Left lobe of liver (tissue), 2 donors: ENCODE data around the gene ARID4B. TPM values are rescaled to one million over a fixed set of nuclear protein-coding genes. Genes with fewer than 3 reads are reported as not detected.
"Not testable (repeated sequence)": the region's sequence is repeated elsewhere in the genome, so short reads cannot be mapped to it uniquely, and the experiment has no call there.

Source experiments
- ATAC-seq: fragments of 200-7000 bp; cut with Tn5 transposase; one replicate; pipeline ENCODE4 v1.9.1; 2020; ENCODE audit warnings: mild to moderate bottlenecking, moderate library complexity
- DNase-seq: peaks from one replicate; pipeline ENCODE4 v3.0.0-alpha.2; 2020; ENCODE audit warnings: low spot score
- total RNA-seq: library from RNA; stranded (reverse); gene quantifications from one replicate; pipeline ENCODE4 v1.2.1, GENCODE V29; 2021
- donor health status: DM: no; HTN: no; CAD: no; lungs with moderate emphysema.
- donor health status: DM: no; HTN: yes; CAD: no.

The ARID4B gene
- total RNA-seq, 1 donor from 2014 or later = 10.9 TPM

- DNase-seq (no peak), ATAC-seq (no peak)
Measured at GRCh38 chr1:235176486-235176885, 151.5 kb downstream of the ARID4B start.

GRCh38 chr1:235169986-235170385 is 158.0 kb downstream of the ARID4B start:
- ATAC-seq = no peak
- DNase-seq = no peak

GRCh38 chr1:235168375-235168774 is 159.6 kb downstream of the ARID4B start:
- no peak for DNase-seq
- ATAC-seq = no peak

- peak; percentile 8 for ATAC-seq
- no peak for DNase-seq
Measured at GRCh38 chr1:235161685-235162327, 166.2 kb downstream of the ARID4B start.

GRCh38 chr1:235160957-235161684 is 166.9 kb downstream of the ARID4B start, which contains the start of gene RBM34:
Gene RBM34, minus strand, starts transcription at chr1:235161250. Its CDS starts 24 bp downstream, at chr1:235161226.
- ATAC-seq = peak; percentile 99
- DNase-seq = peak; percentile 93

GRCh38 chr1:235160383-235160956 is 167.5 kb downstream of the ARID4B start:
- DNase-seq (no peak), ATAC-seq (no peak)

- not testable (repeated sequence) for DNase-seq, ATAC-seq
Measured at GRCh38 chr1:235159930-235160329, 168.0 kb downstream of the ARID4B start.

GRCh38 chr1:235159284-235159683 is 168.7 kb downstream of the ARID4B start:
- ATAC-seq = not testable (repeated sequence)

GRCh38 chr1:235158680-235159079 is 169.3 kb downstream of the ARID4B start:
- no peak for ATAC-seq
- DNase-seq = no peak

More at GRCh38 chr1:235159284-235159683, 168.7 kb downstream of the ARID4B start:
- not testable (repeated sequence) for DNase-seq

- ATAC-seq = no peak
- DNase-seq = no peak
Measured at GRCh38 chr1:235157150-235157549, 170.8 kb downstream of the ARID4B start.

GRCh38 chr1:235156740-235157139 is 171.2 kb downstream of the ARID4B start:
- DNase-seq = no peak

GRCh38 chr1:235156265-235156664 is 171.7 kb downstream of the ARID4B start:
- DNase-seq (no peak), ATAC-seq (no peak)

More at GRCh38 chr1:235156740-235157139, 171.2 kb downstream of the ARID4B start:
- ATAC-seq = no peak

- ATAC-seq = no peak
- DNase-seq = no peak
Measured at GRCh38 chr1:235152235-235152634, 175.7 kb downstream of the ARID4B start.

GRCh38 chr1:235151033-235151432 is 176.9 kb downstream of the ARID4B start:
- ATAC-seq (no peak), DNase-seq (no peak)

- DNase-seq = no peak
- no peak for ATAC-seq
Measured at GRCh38 chr1:235149824-235150223, 178.2 kb downstream of the ARID4B start.

GRCh38 chr1:235147269-235147668 is 180.7 kb downstream of the ARID4B start:
- no peak for ATAC-seq

GRCh38 chr1:235145639-235146038 is 182.3 kb downstream of the ARID4B start:
- no peak for DNase-seq
- no peak for ATAC-seq

More at GRCh38 chr1:235147269-235147668, 180.7 kb downstream of the ARID4B start:
- DNase-seq = no peak

GRCh38 chr1:235142991-235143390 is 185.0 kb downstream of the ARID4B start:
- ATAC-seq = no peak
- DNase-seq = no peak

GRCh38 chr1:235139315-235139714 is 188.7 kb downstream of the ARID4B start:
- DNase-seq = no peak
- no peak for ATAC-seq

GRCh38 chr1:235138821-235139220 is 189.2 kb downstream of the ARID4B start:
- ATAC-seq = no peak
- no peak for DNase-seq

- ATAC-seq = peak; percentile 66
Measured at GRCh38 chr1:235136111-235136510, 191.9 kb downstream of the ARID4B start.

GRCh38 chr1:235134171-235134570 is 193.8 kb downstream of the ARID4B start:
- no peak for DNase-seq
- ATAC-seq = no peak

More at GRCh38 chr1:235136111-235136510, 191.9 kb downstream of the ARID4B start:
- no peak for DNase-seq
